CD14-positive monocyte (primary cell): Measurements from ENCODE around the gene EIF4E2. TPM values are rescaled to one million over a fixed set of nuclear protein-coding genes. Genes with fewer than 3 reads are reported as not detected.

Experiments
- DNase-seq, 3 donors: peaks; one replicate each; pipeline ENCODE4 v3.0.0-alpha.2; 2011 to 2022
- H2AFZ ChIP-seq: 2 replicates; pipeline ENCODE4 v1.6.0; 2012; ENCODE audit warnings: mild to moderate bottlenecking, low read depth, low read length, inconsistent platforms; ENCODE audit not compliant: insufficient read depth, poor library complexity, severe bottlenecking
- H3K27ac ChIP-seq, 2 donors: 1 replicate in 1 of 2; 2 replicates in 1 of 2; pipeline ENCODE4 v1.5.1; 2012 to 2013; ENCODE audit warnings: low read length in 2 of 2, control low read depth in 1 of 2, inconsistent platforms in 1 of 2, low read depth in 1 of 2, mild to moderate bottlenecking in 1 of 2
- H3K27me3 ChIP-seq, 2 donors: one replicate each; pipeline versions ENCODE4 v1.6.0 to v1.6.1; 2011 to 2013; ENCODE audit warnings: low read length in 2 of 2; ENCODE audit not compliant: control insufficient read depth in 2 of 2, insufficient read depth in 2 of 2
- H3K36me3 ChIP-seq, 2 donors: replicated peaks in 1 of 2; 1 replicate in 1 of 2; 2 replicates in 1 of 2; pipeline versions ENCODE4 v1.5.1 to v1.6.1; 2012 to 2013; ENCODE audit warnings: low read length in 2 of 2, control low read depth in 1 of 2, inconsistent platforms in 1 of 2, mild to moderate bottlenecking in 1 of 2; ENCODE audit not compliant: insufficient read depth in 2 of 2, control insufficient read depth in 1 of 2
- H3K4me1 ChIP-seq, 2 donors: 1 replicate in 1 of 2; 2 replicates in 1 of 2; pipeline versions ENCODE4 v1.5.1 to v1.6.1; 2012 to 2013; ENCODE audit warnings: low read length in 2 of 2, control low read depth in 1 of 2, inconsistent platforms in 1 of 2, mild to moderate bottlenecking in 1 of 2, moderate library complexity in 1 of 2; ENCODE audit not compliant: insufficient read depth in 2 of 2, control insufficient read depth in 1 of 2
- H3K4me2 ChIP-seq: replicated peaks from 2 replicates; pipeline ENCODE3; 2012; ENCODE audit warnings: low read length, moderate library complexity, mild to moderate bottlenecking; ENCODE audit not compliant: poor library complexity, severe bottlenecking; ENCODE audit errors: extremely low read depth
- H3K4me3 ChIP-seq, 3 experiments: fragments of 200-600 bp in 1 of 3; sonication (generic) in 1 of 3; replicated peaks in 1 of 3; 1 replicate in 2 of 3; 2 replicates in 1 of 3; pipeline ENCODE4 v1.5.1; 2011 to 2013; ENCODE audit warnings: low read length in 3 of 3, mild to moderate bottlenecking in 3 of 3, control low read depth in 2 of 3, low read depth in 2 of 3, inconsistent platforms in 1 of 3, moderate library complexity in 1 of 3
- H3K79me2 ChIP-seq: 2 replicates; pipeline ENCODE4 v1.6.0; 2012; ENCODE audit warnings: mild to moderate bottlenecking, control low read depth, inconsistent platforms, low read length, moderate library complexity; ENCODE audit not compliant: insufficient read depth
- H3K9ac ChIP-seq: 2 replicates; pipeline ENCODE4 v1.6.0; 2017; ENCODE audit warnings: low read length, mild to moderate bottlenecking; ENCODE audit not compliant: insufficient read depth, poor library complexity, severe bottlenecking
- H3K9me3 ChIP-seq, 2 donors: replicated peaks in 1 of 2; 1 replicate in 1 of 2; 2 replicates in 1 of 2; pipeline versions ENCODE4 v1.5.1 to v1.6.1; 2012 to 2013; ENCODE audit warnings: low read length in 2 of 2, control low read depth in 1 of 2; ENCODE audit not compliant: control insufficient read depth in 1 of 2, insufficient read depth in 1 of 2
- H4K20me1 ChIP-seq: 2 replicates; pipeline ENCODE4 v1.6.0; 2012; ENCODE audit warnings: mild to moderate bottlenecking, low read length, control low read depth, moderate library complexity; ENCODE audit not compliant: insufficient read depth
- H3K27ac Mint-ChIP-seq, 7 donors: one replicate each; pipeline ENCODE4 v1.8.0; 2020; ENCODE audit warnings: mild to moderate bottlenecking in 7 of 7, mixed read lengths in 7 of 7, moderate library complexity in 6 of 7, inconsistent platforms in 2 of 7
- H3K27me3 Mint-ChIP-seq, 3 donors: one replicate each; pipeline ENCODE4 v1.8.0; 2021 to 2022; ENCODE audit warnings: low read depth in 3 of 3, mild to moderate bottlenecking in 3 of 3, mixed read lengths in 3 of 3, moderate library complexity in 3 of 3, inconsistent platforms in 1 of 3
- H3K36me3 Mint-ChIP-seq, 2 donors: one replicate each; pipeline ENCODE4 v1.8.0; 2020; ENCODE audit warnings: mixed read lengths in 2 of 2, inconsistent platforms in 1 of 2, mild to moderate bottlenecking in 1 of 2
- H3K4me1 Mint-ChIP-seq: one replicate; pipeline ENCODE4 v1.8.0; 2020; ENCODE audit warnings: mild to moderate bottlenecking, mixed read lengths
- H3K4me3 Mint-ChIP-seq, 2 donors: one replicate each; pipeline ENCODE4 v1.8.0; 2020; ENCODE audit warnings: mild to moderate bottlenecking in 2 of 2, mixed read lengths in 2 of 2, moderate library complexity in 1 of 2
- H3K9me3 Mint-ChIP-seq, 7 donors: one replicate each; pipeline ENCODE4 v1.8.0; 2020 to 2022; ENCODE audit warnings: mixed read lengths in 7 of 7, mild to moderate bottlenecking in 6 of 7, moderate library complexity in 6 of 7, inconsistent platforms in 2 of 7
- CTCF ChIP-seq: fragments of 200-600 bp; IDR thresholded peaks from one replicate; pipeline ENCODE4 v1.8.0; 2022; ENCODE audit warnings: antibody characterized with exemption, mild to moderate bottlenecking
- WGBS: methylation state at CpG from one replicate; pipeline ENCODE4 v1.1.5; 2013; ENCODE audit warnings: missing lambda C conversion rate; ENCODE audit not compliant: insufficient coverage; 5-methylcytosine and 5-hydroxymethylcytosine counted together
- intact Hi-C, 2 donors: fragments of 100-400 bp; cut with micrococcal nuclease; formaldehyde crosslinking; loops; one replicate each; pipeline versions ENCODE4 v1.15.0 to v1.15.1; 2023
- polyA plus RNA-seq, 3 donors: library from polyadenylated mRNA; depleted of rRNA in 1 of 3; unstranded in 2 of 3; stranded (reverse) in 1 of 3; fragments of 300-500 nt in 2 of 3; fragments of >200 nt in 1 of 3; fragmentation: Illumina TruSeq in 2 of 3; gene quantifications; 1 replicate in 2 of 3; 2 replicates in 1 of 3; pipeline ENCODE4 v1.2.3, GENCODE V29; 2012 to 2021

EIF4E2 gene
- polyA plus RNA-seq, 3 donors, result 67.2 to 213 (median 188) TPM

GRCh38 chr2:232562515-232563151 lies 12.1 kb downstream of the EIF4E2 start:
- Mint-ChIP-seq H3K4me1 (peaks cover 3% of the 10 kb centered on the region), H3K4me3 (no peak overlapping the region), H3K36me3 (peaks cover 81 to 93% of the 10 kb centered on the region in 2 donors), H3K27me3 (peaks cover 0 to 5% (median 0%) of the 10 kb centered on the region in 3 donors), H3K27ac (peak overlapping the region in 3 of 7 donors; percentile 11 to 76 (median 23)), H3K9me3 (no peaks in the 10 kb centered on the region)
- peaks cover 73% of the 10 kb centered on the region for H4K20me1 ChIP-seq
- peaks cover 89 to 99% of the 10 kb centered on the region in 2 donors for H3K36me3 ChIP-seq
- H3K4me2 ChIP-seq, result no peak overlapping the region
- no peaks in the 10 kb centered on the region for H3K9me3 ChIP-seq
- H3K27ac ChIP-seq, result no peak overlapping the region
- WGBS, result 67% methylated on average over 2 of the region's 8 CpGs
- no peak for DNase-seq
- H3K27me3 ChIP-seq, result no peaks in the 10 kb centered on the region
- no peak overlapping the region for H3K9ac ChIP-seq
- H2AFZ ChIP-seq, result no peak overlapping the region
- no peak for TF ChIP-seq CTCF
- H3K4me1 ChIP-seq, result no peaks in the 10 kb centered on the region
- no peak overlapping the region for H3K4me3 ChIP-seq
- intact Hi-C loops, result no loop called here
- H3K79me2 ChIP-seq, result no peaks in the 10 kb centered on the region

GRCh38 chr2:232563580-232563979 lies 13.1 kb downstream of the EIF4E2 start:
- Mint-ChIP-seq H3K27ac (no peak overlapping the region), H3K4me1 (peaks cover 4% of the 10 kb centered on the region), H3K4me3 (no peak overlapping the region), H3K36me3 (peaks cover 86 to 93% of the 10 kb centered on the region in 2 donors), H3K27me3 (peaks cover 0 to 5% (median 0%) of the 10 kb centered on the region in 3 donors), H3K9me3 (no peaks in the 10 kb centered on the region)
- H3K79me2 ChIP-seq, result no peaks in the 10 kb centered on the region
- H3K4me1 ChIP-seq, result no peaks in the 10 kb centered on the region
- no peak overlapping the region for H3K4me3 ChIP-seq
- H2AFZ ChIP-seq, result no peak overlapping the region
- no peak for DNase-seq
- WGBS, result no CpG with 5 or more reads among the region's 3 CpGs
- H3K27me3 ChIP-seq, result no peaks in the 10 kb centered on the region
- H3K4me2 ChIP-seq, result no peak overlapping the region
- intact Hi-C loops, result no loop called here
- H3K36me3 ChIP-seq, result peaks cover 90 to 99% of the 10 kb centered on the region in 2 donors
- peaks cover 73% of the 10 kb centered on the region for H4K20me1 ChIP-seq
- H3K27ac ChIP-seq, result no peak overlapping the region
- H3K9me3 ChIP-seq, result no peaks in the 10 kb centered on the region
- no peak overlapping the region for H3K9ac ChIP-seq
- no peak for TF ChIP-seq CTCF
